ENCODE results near the gene IL21R. TPM values are rescaled to one million over a fixed set of nuclear protein-coding genes. Genes with fewer than 3 reads are reported as not detected.

Gene IL21R
- total RNA-seq, 8 experiments from 2014 or later, result 0.05 to 1.2 (median 0.17) TPM

Other genes starting within 250 kb of the IL21R start
- 1 to 10 TPM; 2.1 to 9.9 (median 4.9) TPM for gene KDM8, start 198.6 kb upstream of the IL21R start, total RNA-seq
- 10 to 100 TPM; 52.1 to 81.8 (median 59.5) TPM for gene NSMCE1, start 133.4 kb upstream of the IL21R start, total RNA-seq
- gene IL4R, start 88.2 kb upstream of the IL21R start, total RNA-seq, result 10 to 100 TPM in 2 of 8 experiments, 1 to 10 TPM in 3, under 1 TPM in 3; 0.33 to 14.6 (median 4.3) TPM
- 100 to 1,000 TPM in 2 of 8 experiments, 10 to 100 TPM in 6; 41.2 to 156 (median 60.5) TPM for gene GTF3C1, start 147.7 kb downstream of the IL21R start, total RNA-seq
- 10 to 100 TPM in 6 of 8 experiments, 1 to 10 TPM in 2; 8.3 to 36.7 (median 11.5) TPM for gene KATNIP, start 148.0 kb downstream of the IL21R start, total RNA-seq

Data from motor neuron (in vitro differentiated cells).